ENCODE results near the gene SEMA6B.

- TF ChIP-seq, protein P1, sequence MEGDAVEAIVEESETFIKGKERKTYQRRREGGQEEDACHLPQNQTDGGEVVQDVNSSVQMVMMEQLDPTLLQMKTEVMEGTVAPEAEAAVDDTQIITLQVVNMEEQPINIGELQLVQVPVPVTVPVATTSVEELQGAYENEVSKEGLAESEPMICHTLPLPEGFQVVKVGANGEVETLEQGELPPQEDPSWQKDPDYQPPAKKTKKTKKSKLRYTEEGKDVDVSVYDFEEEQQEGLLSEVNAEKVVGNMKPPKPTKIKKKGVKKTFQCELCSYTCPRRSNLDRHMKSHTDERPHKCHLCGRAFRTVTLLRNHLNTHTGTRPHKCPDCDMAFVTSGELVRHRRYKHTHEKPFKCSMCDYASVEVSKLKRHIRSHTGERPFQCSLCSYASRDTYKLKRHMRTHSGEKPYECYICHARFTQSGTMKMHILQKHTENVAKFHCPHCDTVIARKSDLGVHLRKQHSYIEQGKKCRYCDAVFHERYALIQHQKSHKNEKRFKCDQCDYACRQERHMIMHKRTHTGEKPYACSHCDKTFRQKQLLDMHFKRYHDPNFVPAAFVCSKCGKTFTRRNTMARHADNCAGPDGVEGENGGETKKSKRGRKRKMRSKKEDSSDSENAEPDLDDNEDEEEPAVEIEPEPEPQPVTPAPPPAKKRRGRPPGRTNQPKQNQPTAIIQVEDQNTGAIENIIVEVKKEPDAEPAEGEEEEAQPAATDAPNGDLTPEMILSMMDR (IDR thresholded peaks at IDR 0.05): no peak
- TF ChIP-seq EZH2 (IDR thresholded peaks at IDR 0.05; ENCODE audit: borderline replicate concordance, insufficient read depth, low read depth, low read length, poor library complexity, severe bottlenecking): no peak
These were observed 20.9 kb downstream of the SEMA6B start for GRCh38 chr19:4538601-4538954.

Measured in B cell (primary cell).